Astrocyte (in vitro differentiated cells and primary cell): ENCODE measurements around the gene MACIR.

Experiments
- EZH2 ChIP-seq: IDR thresholded peaks from 2 replicates; pipeline ENCODE4 v1.6.1; 2012; ENCODE audit warnings: mild to moderate bottlenecking, low read length, inconsistent platforms; ENCODE audit not compliant: insufficient read depth
- TF ChIP-seq, protein P1 (sequence below): IDR thresholded peaks from 2 replicates; pipeline ENCODE4 v1.5.1; 2011; ENCODE audit warnings: low read depth, mild to moderate bottlenecking, inconsistent platforms, low read length, moderate library complexity; ENCODE audit not compliant: insufficient read depth

DNA sequence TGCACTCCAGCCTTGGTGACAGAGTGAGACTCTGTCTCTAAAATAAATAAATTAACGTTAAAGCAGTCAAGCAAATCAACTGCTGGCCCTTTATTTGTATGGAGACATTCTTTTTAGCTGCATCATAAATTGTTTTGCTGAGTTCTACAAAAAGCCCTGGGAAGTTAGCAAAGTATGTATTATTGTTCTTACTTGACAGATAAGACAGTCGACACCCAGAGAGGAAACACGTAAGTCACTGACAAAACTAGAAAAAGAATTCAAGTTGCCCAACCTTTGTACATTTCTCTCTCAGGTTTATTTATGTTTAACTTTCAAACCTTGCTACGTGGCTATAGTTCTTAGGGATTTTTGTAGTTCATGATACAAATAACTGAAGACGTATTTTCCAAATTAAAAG lies 40.4 kb upstream of the MACIR start:
- TF ChIP-seq, protein P1, sequence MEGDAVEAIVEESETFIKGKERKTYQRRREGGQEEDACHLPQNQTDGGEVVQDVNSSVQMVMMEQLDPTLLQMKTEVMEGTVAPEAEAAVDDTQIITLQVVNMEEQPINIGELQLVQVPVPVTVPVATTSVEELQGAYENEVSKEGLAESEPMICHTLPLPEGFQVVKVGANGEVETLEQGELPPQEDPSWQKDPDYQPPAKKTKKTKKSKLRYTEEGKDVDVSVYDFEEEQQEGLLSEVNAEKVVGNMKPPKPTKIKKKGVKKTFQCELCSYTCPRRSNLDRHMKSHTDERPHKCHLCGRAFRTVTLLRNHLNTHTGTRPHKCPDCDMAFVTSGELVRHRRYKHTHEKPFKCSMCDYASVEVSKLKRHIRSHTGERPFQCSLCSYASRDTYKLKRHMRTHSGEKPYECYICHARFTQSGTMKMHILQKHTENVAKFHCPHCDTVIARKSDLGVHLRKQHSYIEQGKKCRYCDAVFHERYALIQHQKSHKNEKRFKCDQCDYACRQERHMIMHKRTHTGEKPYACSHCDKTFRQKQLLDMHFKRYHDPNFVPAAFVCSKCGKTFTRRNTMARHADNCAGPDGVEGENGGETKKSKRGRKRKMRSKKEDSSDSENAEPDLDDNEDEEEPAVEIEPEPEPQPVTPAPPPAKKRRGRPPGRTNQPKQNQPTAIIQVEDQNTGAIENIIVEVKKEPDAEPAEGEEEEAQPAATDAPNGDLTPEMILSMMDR, result no peak
- TF ChIP-seq EZH2, result no peak
